ENCODE results near the gene WDR36. TPM values are rescaled to one million over a fixed set of nuclear protein-coding genes. Genes with fewer than 3 reads are reported as not detected.

The WDR36 gene
- polyA plus RNA-seq, 1 of the 3 experiments (the other 2 are of a cell fraction): 6.7 TPM

- no peaks in the 10 kb centered on the region; the same call in 1 of the 2 replicates for H3K27me3 ChIP-seq (ENCODE audit: insufficient read depth)
- no peak overlapping the region for H3K4me2 ChIP-seq
- no peaks in the 10 kb centered on the region for H3K79me2 ChIP-seq (ENCODE audit: insufficient read depth)
- no peak for DNase-seq
- CTCF ChIA-PET: interaction anchor here (1.9 to 2.3 kb wide), 2 partner anchors 12 to 322 kb away, joined by 5 read pairs; partner anchors contain the start of gene WDR36
- H3K36me3 ChIP-seq (replicated peaks in 1 of 2; ENCODE audit: control insufficient read depth in 1 of 2, insufficient read depth in 2 of 2, low read length in 1 of 2): peaks cover 0 to 10% of the 10 kb centered on the region in 2 experiments
- POLR2A ChIA-PET: no interaction called here
- H3K9me3 ChIP-seq: no peaks in the 10 kb centered on the region
- H3K4me3 ChIP-seq (ENCODE audit: low read depth in 2 of 2, low read length in 1 of 2): no peak overlapping the region
- WGBS (ENCODE audit: low lambda C conversion rate): 65% methylated on average over 1 of the region's 1 CpG
- TF ChIP-seq RFX5 (IDR thresholded peaks at IDR 0.05; ENCODE audit: low read length) (no peak), YY1 (IDR thresholded peaks at IDR 0.05; ENCODE audit: low read depth) (no peak), PBX3 (IDR thresholded peaks at IDR 0.05) (no peak), RCOR1 (IDR thresholded peaks at IDR 0.05; ENCODE audit: low read length) (no peak), POLR2AphosphoS5 (IDR thresholded peaks at IDR 0.05; ENCODE audit: low read depth, low read length) (no peak), MEF2A (IDR thresholded peaks at IDR 0.05; ENCODE audit: borderline replicate concordance, low read depth) (no peak), NRF1 (IDR thresholded peaks at IDR 0.05; ENCODE audit: low read depth, low read length) (no peak), GATA2 (CRISPR knock-in tag; IDR thresholded peaks at IDR 0.05) (no peak), JUND (IDR thresholded peaks at IDR 0.05) (no peak), RAD21 (IDR thresholded peaks at IDR 0.05; ENCODE audit: low read length) (no peak), TEAD4 (IDR thresholded peaks at IDR 0.05; ENCODE audit: borderline replicate concordance, insufficient read depth) (no peak), SIN3A (IDR thresholded peaks at IDR 0.05; ENCODE audit: borderline replicate concordance, low read depth, low read length) (no peak)
- TF ChIP-seq, protein P1, sequence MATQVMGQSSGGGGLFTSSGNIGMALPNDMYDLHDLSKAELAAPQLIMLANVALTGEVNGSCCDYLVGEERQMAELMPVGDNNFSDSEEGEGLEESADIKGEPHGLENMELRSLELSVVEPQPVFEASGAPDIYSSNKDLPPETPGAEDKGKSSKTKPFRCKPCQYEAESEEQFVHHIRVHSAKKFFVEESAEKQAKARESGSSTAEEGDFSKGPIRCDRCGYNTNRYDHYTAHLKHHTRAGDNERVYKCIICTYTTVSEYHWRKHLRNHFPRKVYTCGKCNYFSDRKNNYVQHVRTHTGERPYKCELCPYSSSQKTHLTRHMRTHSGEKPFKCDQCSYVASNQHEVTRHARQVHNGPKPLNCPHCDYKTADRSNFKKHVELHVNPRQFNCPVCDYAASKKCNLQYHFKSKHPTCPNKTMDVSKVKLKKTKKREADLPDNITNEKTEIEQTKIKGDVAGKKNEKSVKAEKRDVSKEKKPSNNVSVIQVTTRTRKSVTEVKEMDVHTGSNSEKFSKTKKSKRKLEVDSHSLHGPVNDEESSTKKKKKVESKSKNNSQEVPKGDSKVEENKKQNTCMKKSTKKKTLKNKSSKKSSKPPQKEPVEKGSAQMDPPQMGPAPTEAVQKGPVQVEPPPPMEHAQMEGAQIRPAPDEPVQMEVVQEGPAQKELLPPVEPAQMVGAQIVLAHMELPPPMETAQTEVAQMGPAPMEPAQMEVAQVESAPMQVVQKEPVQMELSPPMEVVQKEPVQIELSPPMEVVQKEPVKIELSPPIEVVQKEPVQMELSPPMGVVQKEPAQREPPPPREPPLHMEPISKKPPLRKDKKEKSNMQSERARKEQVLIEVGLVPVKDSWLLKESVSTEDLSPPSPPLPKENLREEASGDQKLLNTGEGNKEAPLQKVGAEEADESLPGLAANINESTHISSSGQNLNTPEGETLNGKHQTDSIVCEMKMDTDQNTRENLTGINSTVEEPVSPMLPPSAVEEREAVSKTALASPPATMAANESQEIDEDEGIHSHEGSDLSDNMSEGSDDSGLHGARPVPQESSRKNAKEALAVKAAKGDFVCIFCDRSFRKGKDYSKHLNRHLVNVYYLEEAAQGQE (IDR thresholded peaks at IDR 0.05; ENCODE audit: low read depth, low read length): no peak
- no peak overlapping the region for H2AFZ ChIP-seq (ENCODE audit: low read depth)
- peaks cover 7% of the 10 kb centered on the region for H3F3A ChIP-seq (replicated peaks; ENCODE audit: insufficient read depth)
- no peaks in the 10 kb centered on the region for H4K20me1 ChIP-seq (ENCODE audit: insufficient read depth)
- no peak overlapping the region for H3K27ac ChIP-seq (ENCODE audit: low read depth in 2 of 2, low read length in 1 of 2)
- H3K4me1 ChIP-seq (ENCODE audit: control insufficient read depth in 1 of 2, insufficient read depth in 2 of 2, low read depth in 1 of 2, low read length in 1 of 2): peaks cover 0 to 9% of the 10 kb centered on the region in 2 experiments; a peak in 2 of 4 replicates
- H3K9me2 ChIP-seq: no peaks in the 10 kb centered on the region
- H3K9ac ChIP-seq: no peak overlapping the region
These were observed 12.3 kb upstream of the WDR36 start for GRCh38 chr5:111079846-111080245.

GRCh38 chr5:111083323-111083722 lies 8.8 kb upstream of the WDR36 start:
- no peaks in the 10 kb centered on the region for H3F3A ChIP-seq (replicated peaks; ENCODE audit: insufficient read depth)
- no peaks in the 10 kb centered on the region; the same call in 1 of the 2 replicates for H3K27me3 ChIP-seq (ENCODE audit: insufficient read depth)
- H3K4me3 ChIP-seq (ENCODE audit: low read depth in 2 of 2, low read length in 1 of 2): no peak overlapping the region
- no peak overlapping the region for H3K4me2 ChIP-seq
- no peak overlapping the region for H3K27ac ChIP-seq (ENCODE audit: low read depth in 2 of 2, low read length in 1 of 2)
- H3K9me2 ChIP-seq: no peaks in the 10 kb centered on the region
- H2AFZ ChIP-seq (ENCODE audit: low read depth): no peak overlapping the region
- DNase-seq: no peak
- no peaks in the 10 kb centered on the region for H3K79me2 ChIP-seq (ENCODE audit: insufficient read depth)
- no peaks in the 10 kb centered on the region for H3K36me3 ChIP-seq (replicated peaks in 1 of 2; ENCODE audit: control insufficient read depth in 1 of 2, insufficient read depth in 2 of 2, low read length in 1 of 2)
- no peak overlapping the region for H3K9ac ChIP-seq
- H3K4me1 ChIP-seq (ENCODE audit: control insufficient read depth in 1 of 2, insufficient read depth in 2 of 2, low read depth in 1 of 2, low read length in 1 of 2): no peaks in the 10 kb centered on the region
- no peaks in the 10 kb centered on the region for H3K9me3 ChIP-seq
- CTCF ChIA-PET: no interaction called here
- 71% methylated on average over 7 of the region's 7 CpGs for WGBS (ENCODE audit: low lambda C conversion rate)
- no peaks in the 10 kb centered on the region for H4K20me1 ChIP-seq (ENCODE audit: insufficient read depth)
- POLR2A ChIA-PET: no interaction called here
- TF ChIP-seq GATA2 (CRISPR knock-in tag; IDR thresholded peaks at IDR 0.05) (no peak), JUND (IDR thresholded peaks at IDR 0.05) (no peak), GABPA (IDR thresholded peaks at IDR 0.05; ENCODE audit: low read depth) (no peak), NFIC (IDR thresholded peaks at IDR 0.05; ENCODE audit: borderline replicate concordance) (no peak), RCOR1 (IDR thresholded peaks at IDR 0.05; ENCODE audit: low read length) (no peak), FOXJ3 (CRISPR knock-in tag; IDR thresholded peaks at IDR 0.05) (no peak), TEAD4 (IDR thresholded peaks at IDR 0.05; ENCODE audit: borderline replicate concordance, insufficient read depth) (no peak), FOXM1 (IDR thresholded peaks at IDR 0.05; ENCODE audit: low read depth) (no peak), SMC3 (IDR thresholded peaks at IDR 0.05; ENCODE audit: low read depth, low read length) (no peak), EP300 (IDR thresholded peaks at IDR 0.05; ENCODE audit: borderline replicate concordance in 1 of 2, low read depth in 1 of 2, low read length in 1 of 2) (no peak), RFX5 (IDR thresholded peaks at IDR 0.05; ENCODE audit: low read length) (no peak), ELF1 (IDR thresholded peaks at IDR 0.05) (no peak), YY1 (IDR thresholded peaks at IDR 0.05; ENCODE audit: low read depth) (no peak)
- TF ChIP-seq, protein P1 (IDR thresholded peaks at IDR 0.05; ENCODE audit: low read depth, low read length): no peak

Measured in SK-N-SH (cell line).